PC-3 (cell line): ENCODE measurements around the gene PLAAT3. TPM values are rescaled to one million over a fixed set of nuclear protein-coding genes. Genes with fewer than 3 reads are reported as not detected.

Source experiments
- ATAC-seq: fragments of 200-7000 bp; cut with Tn5 transposase; 2 replicates; pipeline ENCODE4 v1.9.1; 2020; ENCODE audit warnings: mild to moderate bottlenecking, moderate library complexity
- BruUV-seq: library from RNA; stranded (reverse); fragments of 400-500 nt; replicated peaks from 2 replicates; lab custom pipeline; 2021; lab: Mats Ljungman, UMichigan
- CTCF ChIA-PET: fragments of 300-600 bp; sonication (Branson Sonifier 250); formaldehyde crosslinking; loops from one replicate; lab custom pipeline; 2022; ENCODE audit warnings: antibody characterized with exemption; lab: Charles Lee
- POLR2A ChIA-PET: fragments of 300-600 bp; sonication (Branson Sonifier 250); formaldehyde crosslinking; loops from one replicate; lab custom pipeline; 2022; ENCODE audit warnings: antibody characterized with exemption; ENCODE audit not compliant: unreplicated experiment; lab: Charles Lee
- DNase-seq: peaks from one replicate; pipeline ENCODE4 v3.0.0-alpha.2; 2015
- H2AFZ ChIP-seq: fragments of 300-600 bp; sonication (generic); 2 replicates; pipeline ENCODE4 v1.6.0; 2016; ENCODE audit warnings: antibody characterized with exemption, low read length
- H3F3A ChIP-seq: fragments of 300-600 bp; sonication (generic); one replicate; pipeline ENCODE4 v1.6.0; 2017; ENCODE audit warnings: antibody characterized with exemption, low read length, control low read depth, mild to moderate bottlenecking; ENCODE audit not compliant: unreplicated experiment
- H3K27ac ChIP-seq: fragments of 300-600 bp; sonication (generic); 2 replicates; pipeline ENCODE4 v1.5.1; 2016; ENCODE audit warnings: mild to moderate bottlenecking, low read length
- H3K27me3 ChIP-seq: fragments of 300-600 bp; sonication (generic); 2 replicates; pipeline ENCODE4 v1.6.1; 2016; ENCODE audit warnings: low read length, mixed read lengths
- H3K36me3 ChIP-seq: fragments of 300-600 bp; sonication (generic); 2 replicates; pipeline ENCODE4 v1.6.1; 2016; ENCODE audit warnings: low read depth, mixed run types, low read length, mixed read lengths
- H3K4me1 ChIP-seq: fragments of 300-600 bp; sonication (generic); 2 replicates; pipeline ENCODE4 v1.5.1; 2016; ENCODE audit warnings: low read length; ENCODE audit not compliant: insufficient read depth
- H3K4me2 ChIP-seq: fragments of 300-600 bp; sonication (generic); 2 replicates; pipeline ENCODE4 v1.6.0; 2016; ENCODE audit warnings: low read length
- H3K4me3 ChIP-seq: fragments of 300-600 bp; sonication (generic); 2 replicates; pipeline ENCODE4 v1.5.1; 2016; ENCODE audit warnings: mild to moderate bottlenecking, low read length, mixed read lengths
- H3K79me2 ChIP-seq: fragments of 300-600 bp; sonication (generic); 2 replicates; pipeline ENCODE4 v1.6.1; 2017; ENCODE audit warnings: low read length, mixed read lengths
- H3K9ac ChIP-seq: fragments of 300-600 bp; sonication (generic); 2 replicates; pipeline ENCODE4 v1.6.0; 2016; ENCODE audit warnings: mild to moderate bottlenecking, low read length
- H3K9me2 ChIP-seq: fragments of 300-600 bp; sonication (generic); replicated peaks from 2 replicates; pipeline ENCODE4 v1.6.1; 2016; ENCODE audit warnings: mixed run types, low read length, mixed read lengths
- H3K9me3 ChIP-seq: fragments of 300-600 bp; sonication (generic); 2 replicates; pipeline ENCODE4 v1.6.1; 2016; ENCODE audit warnings: low read length, mixed read lengths
- H4K20me1 ChIP-seq: fragments of 300-600 bp; sonication (generic); 2 replicates; pipeline ENCODE4 v1.6.1; 2016; ENCODE audit warnings: low read length, mixed read lengths
- CTCF ChIP-seq: fragments of 300-600 bp; sonication (generic); conservative IDR thresholded peaks from 2 replicates; pipeline ENCODE4 v1.5.1; 2017; ENCODE audit warnings: antibody characterized with exemption, low read depth, mild to moderate bottlenecking, low read length
- EZH2 ChIP-seq: fragments of 300-600 bp; sonication (generic); IDR thresholded peaks from one replicate; pipeline ENCODE4 v1.6.1; 2017; ENCODE audit warnings: antibody characterized with exemption, mild to moderate bottlenecking, low read length; ENCODE audit not compliant: unreplicated experiment
- EZH2phosphoT487 ChIP-seq: fragments of 300-600 bp; sonication (generic); IDR thresholded peaks from 2 replicates; pipeline ENCODE4 v1.6.1; 2018; ENCODE audit warnings: mild to moderate bottlenecking, antibody characterized with exemption, low read length, borderline replicate concordance
- intact Hi-C: fragments of 100-400 bp; cut with micrococcal nuclease; formaldehyde crosslinking; loops from 2 replicates; pipeline ENCODE4 v1.9.0; 2023
- total RNA-seq: library from RNA; depleted of rRNA; stranded (reverse); fragments of >200 nt; gene quantifications from 2 replicates; pipeline ENCODE4 v1.2.3, GENCODE V29; 2014

Gene PLAAT3
- total RNA-seq, 1 experiment from 2014 or later: 69.0 TPM

- TF ChIP-seq EZH2: no peak
- TF ChIP-seq EZH2phosphoT487: no peak
- no peak for TF ChIP-seq CTCF
- Histone ChIP-seq H3K9me3 (no peaks in the 10 kb centered on the region), H3K9me2 (no peaks in the 10 kb centered on the region), H3K4me3 (no peak overlapping the region), H3K4me2 (no peak overlapping the region), H3K4me1 (peaks cover 18% of the 10 kb centered on the region), H4K20me1 (peaks cover 4% of the 10 kb centered on the region; the same call in 1 of the 2 replicates), H3K27ac (no peak overlapping the region), H3F3A (no peaks in the 10 kb centered on the region), H3K9ac (no peak overlapping the region), H3K79me2 (peaks cover 88% of the 10 kb centered on the region), H3K27me3 (no peaks in the 10 kb centered on the region), H3K36me3 (peaks cover 22% of the 10 kb centered on the region), H2AFZ (no peak overlapping the region)
- ChIA-PET CTCF (no interaction called here), POLR2A (no interaction called here)
- no peak for DNase-seq
- no TSS peak for BruUV-seq
- intact Hi-C loops: no loop called here
- ATAC-seq: no peak
Measured at GRCh38 chr11:63660972-63661371, 46.7 kb upstream of the PLAAT3 start.

- Histone ChIP-seq H3K9ac (no peak overlapping the region), H2AFZ (no peak overlapping the region), H3F3A (no peaks in the 10 kb centered on the region), H3K36me3 (peaks cover 46% of the 10 kb centered on the region), H3K4me3 (no peak overlapping the region), H3K9me2 (no peaks in the 10 kb centered on the region), H3K27ac (no peak overlapping the region), H3K4me2 (no peak overlapping the region), H3K4me1 (no peaks in the 10 kb centered on the region), H3K9me3 (no peaks in the 10 kb centered on the region), H3K27me3 (no peaks in the 10 kb centered on the region), H4K20me1 (no peaks in the 10 kb centered on the region), H3K79me2 (peaks cover 8% of the 10 kb centered on the region)
- no peak for DNase-seq
- CTCF ChIA-PET: no interaction called here
- no peak for TF ChIP-seq EZH2phosphoT487
- TF ChIP-seq CTCF: no peak
- no peak for TF ChIP-seq EZH2
- intact Hi-C loops: no loop called here
- no peak for ATAC-seq
- no TSS peak for BruUV-seq
- POLR2A ChIA-PET: no interaction called here
Measured at GRCh38 chr11:63652671-63653070, 38.4 kb upstream of the PLAAT3 start.

DNA sequence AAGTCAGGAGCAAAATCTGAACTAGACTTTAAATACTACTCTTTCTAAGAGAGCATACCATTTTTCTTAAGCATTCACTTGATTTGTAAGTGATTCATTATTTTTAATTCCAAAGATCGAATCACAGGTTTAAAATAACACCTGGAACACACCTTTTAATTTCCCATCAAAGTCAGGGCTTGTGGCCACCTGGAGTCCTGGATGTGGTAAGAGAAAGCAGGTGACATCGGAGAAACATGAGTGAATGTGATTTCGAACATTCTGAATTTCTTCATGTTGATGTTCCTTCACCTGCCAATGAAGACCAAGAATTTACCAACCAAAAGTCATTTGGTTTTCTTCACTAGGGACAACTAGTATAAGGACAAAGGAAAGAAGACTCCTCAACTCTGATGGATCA lies 29.0 kb upstream of the PLAAT3 start:
- Histone ChIP-seq H3K27me3 (no peaks in the 10 kb centered on the region), H3K4me1 (no peaks in the 10 kb centered on the region), H3K79me2 (no peaks in the 10 kb centered on the region), H4K20me1 (no peaks in the 10 kb centered on the region), H3K36me3 (peaks cover 43% of the 10 kb centered on the region), H3K4me3 (no peak overlapping the region), H3K4me2 (no peak overlapping the region), H2AFZ (no peak overlapping the region), H3K9me3 (no peaks in the 10 kb centered on the region), H3K9ac (no peak overlapping the region), H3K27ac (no peak overlapping the region), H3K9me2 (no peaks in the 10 kb centered on the region), H3F3A (no peaks in the 10 kb centered on the region)
- intact Hi-C loops: no loop called here
- ATAC-seq: no peak
- ChIA-PET CTCF (no interaction called here), POLR2A (no interaction called here)
- no peak for DNase-seq
- BruUV-seq: no TSS peak
- TF ChIP-seq CTCF (no peak), EZH2phosphoT487 (no peak), EZH2 (no peak)
